A549 treated with AZD9567 at 1 μM for 4 hours (cell line): Measurements from ENCODE around the gene PDGFC. TPM values are rescaled to one million over a fixed set of nuclear protein-coding genes. Genes with fewer than 3 reads are reported as not detected.

Experiments used
- total RNA-seq: library from RNA; stranded (reverse); fragments of 200-300 nt; extraction: Qiagen RNA extraction; gene quantifications from 5 replicates; pipeline ENCODE4 v1.2.3, GENCODE V29; 2022; ENCODE audit not compliant: insufficient read depth

Gene PDGFC
- 1.8 to 3.5 TPM (median 2.2 TPM) in 5 replicates for total RNA-seq

GRCh38 chr4:156971676-156972378 lies at the start of gene PDGFC:
Gene PDGFC, minus strand, starts transcription at chr4:156971799. Its CDS starts 896 bp downstream, at chr4:156970903.

Other genes starting within 250 kb of the PDGFC start
- 0.73 to 0.98 TPM (median 0.81 TPM) in 4 of 5 replicates, not detected in the other for gene GLRB, start 104.4 kb upstream of the PDGFC start, total RNA-seq
- not detected in 5 replicates for gene GRIA2, start 248.9 kb upstream of the PDGFC start, total RNA-seq